GM10248 (cell line): ENCODE measurements around the gene CMIP.
"Not testable (repeated sequence)": the region's sequence is repeated elsewhere in the genome, so short reads cannot be mapped to it uniquely, and the experiment has no call there.

Experiments
- CTCF ChIA-PET: fragments of 300-600 bp; sonication (Branson Sonifier 250); formaldehyde crosslinking; extraction: SDS; loops from one replicate; lab custom pipeline; 2021; ENCODE audit warnings: antibody characterized with exemption; lab: Yijun Ruan, JAX
- POLR2A ChIA-PET: fragments of 350-650 bp; sonication (Branson Sonifier 250); formaldehyde crosslinking; extraction: SDS; loops from one replicate; lab custom pipeline; 2020; ENCODE audit warnings: antibody characterized with exemption; lab: Yijun Ruan, JAX
- DNase-seq: peaks from one replicate; pipeline ENCODE4 v3.0.0; 2012; ENCODE audit errors: extremely low spot score
- CTCF ChIP-seq: IDR thresholded peaks from 2 replicates; pipeline ENCODE4 v1.5.1; 2012; ENCODE audit warnings: mild to moderate bottlenecking, low read depth; ENCODE audit errors: extremely low read depth, missing control alignments, control extremely low read depth

CMIP gene

GRCh38 chr16:81419806-81420205 lies 24.8 kb upstream of the CMIP start:
- CTCF ChIA-PET: interaction anchor here (1.8 to 2.2 kb wide), 2 partner anchors 9 to 16 kb away, joined by 5 to 12 read pairs; no protein-coding TSS in a partner anchor
- no peak for DNase-seq
- TF ChIP-seq CTCF: no peak
- POLR2A ChIA-PET: no interaction called here

- DNase-seq: no peak
- TF ChIP-seq CTCF: no peak
- CTCF ChIA-PET: no interaction called here
- POLR2A ChIA-PET: no interaction called here
Observed at GRCh38 chr16:81421126-81421525, 23.5 kb upstream of the CMIP start.

GRCh38 chr16:81421536-81421935 lies 23.1 kb upstream of the CMIP start:
- no peak for DNase-seq
- TF ChIP-seq CTCF: no peak
- POLR2A ChIA-PET: no interaction called here
- CTCF ChIA-PET: no interaction called here

GRCh38 chr16:81422153-81422552 lies 22.5 kb upstream of the CMIP start:
- CTCF ChIA-PET, POLR2A ChIA-PET, DNase-seq: not testable (repeated sequence)

GRCh38 chr16:81424771-81425170 lies 19.8 kb upstream of the CMIP start:
- TF ChIP-seq CTCF: no peak
- POLR2A ChIA-PET: interaction anchor here (0.6 kb wide), 1 partner anchor 21 kb away, joined by 3 read pairs; no protein-coding TSS in a partner anchor
- no peak for DNase-seq
- CTCF ChIA-PET: interaction anchor here (0.9 to 1.3 kb wide), 4 partner anchors 10 to 20 kb away, joined by 3 to 4 read pairs (median 3); no protein-coding TSS in a partner anchor

- no peak for TF ChIP-seq CTCF
- DNase-seq: no peak
- ChIA-PET CTCF (interaction anchor here (0.9 to 3.1 kb wide), 3 partner anchors 67 to 312 kb away, joined by 3 to 9 read pairs (median 3); no protein-coding TSS in a partner anchor), POLR2A (no interaction called here)
Observed at GRCh38 chr16:81427219-81427618, 17.4 kb upstream of the CMIP start.

- POLR2A ChIA-PET: no interaction called here
- DNase-seq: no peak
- CTCF ChIA-PET: interaction anchor here (0.7 to 3.1 kb wide), 11 partner anchors 10 to 307 kb away, joined by 3 to 10 read pairs (median 4); no protein-coding TSS in a partner anchor
- TF ChIP-seq CTCF: peak; percentile 25
Observed at GRCh38 chr16:81429045-81429521, 15.5 kb upstream of the CMIP start.
